HL-60 (cell line): Measurements from ENCODE around the gene IL20RB.
"Not testable (repeated sequence)": the region's sequence is repeated elsewhere in the genome, so short reads cannot be mapped to it uniquely, and the experiment has no call there.

ENCODE experiments used
- CTCF ChIP-seq: IDR thresholded peaks from one replicate; pipeline ENCODE4 v1.5.1; 2011; ENCODE audit warnings: low read length, control low read depth, inconsistent platforms; ENCODE audit not compliant: insufficient read depth
- GABPA ChIP-seq: IDR thresholded peaks from 2 replicates; pipeline ENCODE4 v1.6.1; 2012; ENCODE audit warnings: low read depth
- POLR2AphosphoS5 ChIP-seq: IDR thresholded peaks from 2 replicates; pipeline ENCODE4 v1.6.1; 2012; ENCODE audit warnings: low read depth
- REST ChIP-seq: IDR thresholded peaks from 2 replicates; pipeline ENCODE4 v1.6.1; 2012; ENCODE audit warnings: low read depth; ENCODE audit not compliant: insufficient replicate concordance
- SPI1 ChIP-seq: IDR thresholded peaks from 2 replicates; pipeline ENCODE4 v1.6.1; 2012; ENCODE audit warnings: low read depth, mild to moderate bottlenecking, borderline replicate concordance

- not testable (repeated sequence) for TF ChIP-seq POLR2AphosphoS5, REST, CTCF, GABPA, SPI1
These were observed 29.7 kb downstream of the IL20RB start for GRCh38 chr3:136987398-136987980.
